Measurements from ENCODE around the gene GAK.

GAK gene

DNA sequence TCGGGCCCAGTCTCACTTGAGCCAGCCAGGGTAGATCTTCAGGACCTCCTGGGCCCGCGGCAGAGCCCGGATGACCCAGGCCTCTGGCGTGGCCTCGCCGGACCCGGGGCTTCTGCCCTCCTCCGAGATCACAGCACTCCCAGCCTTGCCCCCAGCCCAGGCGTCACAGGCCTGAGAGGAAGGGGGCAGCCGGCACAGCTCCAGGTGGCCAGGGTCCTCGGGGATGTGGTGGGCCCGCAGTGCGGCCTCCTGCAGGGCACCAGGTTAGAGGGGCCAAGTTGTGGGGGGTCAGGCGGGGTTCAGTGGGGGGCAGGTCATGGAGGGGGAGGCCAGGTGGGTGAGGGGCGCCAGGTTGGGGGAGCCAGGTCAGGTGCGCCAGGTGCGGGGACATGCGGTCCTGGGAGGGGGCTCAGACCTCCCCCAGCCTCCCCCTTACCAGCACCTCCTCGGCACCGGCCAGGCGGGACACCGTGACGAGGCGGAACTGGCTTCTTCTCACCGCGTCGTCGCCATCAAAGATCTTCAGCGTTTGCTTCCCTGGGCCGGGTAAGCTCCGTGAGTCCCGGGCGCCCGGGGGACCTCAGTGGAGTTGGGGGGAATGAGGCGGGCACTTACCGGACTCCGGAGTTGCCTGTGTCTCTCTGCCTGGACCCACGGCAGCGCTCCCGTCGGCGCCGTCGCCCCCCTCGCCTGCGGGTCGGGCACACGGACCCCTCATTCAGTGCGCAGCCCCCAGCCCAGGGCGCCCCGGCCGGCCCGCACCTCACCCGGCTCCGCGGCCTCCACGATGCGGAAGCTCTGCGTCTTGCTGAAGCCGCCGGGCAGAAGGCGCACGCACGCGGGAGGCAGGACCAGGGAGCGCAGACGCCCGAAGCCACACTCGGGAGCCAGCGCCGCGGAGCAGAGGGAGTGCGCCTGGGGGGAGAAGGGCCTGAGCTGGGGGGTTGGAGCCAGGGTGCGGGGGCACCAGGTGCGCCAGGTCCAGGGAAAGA is 35.3 kb upstream of the GAK start:
- no peak for DNase-seq (ENCODE audit: low read depth)
- no peak overlapping the region for H3K4me3 ChIP-seq (ENCODE audit: control insufficient read depth, low read depth, low read length)
- no peak for TF ChIP-seq CTCF (IDR thresholded peaks at IDR 0.05; ENCODE audit: control insufficient read depth, insufficient read depth, low read depth, low read length, missing control alignments)

DNA sequence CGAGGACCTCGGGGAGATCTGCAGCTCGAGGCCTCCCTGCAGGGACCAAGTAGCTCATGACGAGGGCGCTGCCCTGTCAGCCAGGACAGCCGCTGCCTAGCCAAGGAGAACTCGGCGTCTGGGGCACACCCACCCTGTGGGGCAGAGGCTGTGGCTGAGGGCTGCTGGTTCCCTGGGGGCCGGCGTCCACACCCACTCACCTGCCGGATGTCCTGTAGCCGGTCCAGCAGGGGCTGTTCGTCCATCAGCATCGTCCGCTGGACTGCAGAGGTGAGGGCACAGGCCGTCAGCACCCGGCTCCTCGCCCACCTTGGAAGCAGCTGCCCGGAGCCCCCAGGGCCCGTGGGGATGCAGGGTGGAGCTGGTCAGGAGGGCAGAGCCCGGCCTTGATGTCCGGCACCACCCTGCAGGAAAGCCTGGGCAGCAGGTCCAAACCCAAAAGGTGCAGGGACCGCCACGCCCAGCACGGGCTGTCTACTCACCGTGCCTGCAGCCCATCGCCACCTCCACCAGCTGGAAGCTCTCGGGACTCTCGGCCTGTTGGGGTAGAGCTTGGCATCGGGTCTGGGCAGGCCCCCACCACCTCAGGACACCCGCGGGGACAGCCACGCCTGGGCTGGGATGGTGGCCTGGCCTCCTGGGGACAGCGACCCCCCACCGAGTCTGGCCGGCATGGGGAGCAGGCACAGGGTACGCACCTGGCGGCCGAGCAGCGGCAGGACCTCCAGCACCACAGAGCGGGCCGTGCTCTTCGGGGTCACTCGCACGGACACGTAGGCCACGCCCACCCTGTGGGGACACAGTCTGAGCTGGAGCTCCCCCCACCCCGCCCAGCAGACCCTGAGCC is 34.4 kb upstream of the GAK start:
- no peak overlapping the region for H3K4me3 ChIP-seq (ENCODE audit: control insufficient read depth, low read depth, low read length)
- DNase-seq (ENCODE audit: low read depth): no peak
- TF ChIP-seq CTCF (IDR thresholded peaks at IDR 0.05; ENCODE audit: control insufficient read depth, insufficient read depth, low read depth, low read length, missing control alignments): no peak

- no peak for TF ChIP-seq CTCF (IDR thresholded peaks at IDR 0.05; ENCODE audit: control insufficient read depth, insufficient read depth, low read depth, low read length, missing control alignments)
- DNase-seq (ENCODE audit: low read depth): no peak
- H3K4me3 ChIP-seq (ENCODE audit: control insufficient read depth, low read depth, low read length): no peak overlapping the region
Observed at GRCh38 chr4:965766-966134, 33.6 kb upstream of the GAK start.

- no peak for DNase-seq (ENCODE audit: low read depth)
- no peak for TF ChIP-seq CTCF (IDR thresholded peaks at IDR 0.05; ENCODE audit: control insufficient read depth, insufficient read depth, low read depth, low read length, missing control alignments)
Observed at GRCh38 chr4:965048-965765, 33.1 kb upstream of the GAK start.

GRCh38 chr4:964346-965025 is 32.4 kb upstream of the GAK start:
- H3K4me3 ChIP-seq (ENCODE audit: control insufficient read depth, low read depth, low read length): no peak overlapping the region
- TF ChIP-seq CTCF (IDR thresholded peaks at IDR 0.05; ENCODE audit: control insufficient read depth, insufficient read depth, low read depth, low read length, missing control alignments): no peak
- no peak for DNase-seq (ENCODE audit: low read depth)

More at GRCh38 chr4:965048-965765, 33.1 kb upstream of the GAK start:
- no peak overlapping the region for H3K4me3 ChIP-seq (ENCODE audit: control insufficient read depth, low read depth, low read length)

All from AG09309 (cell line).